Liver (tissue), 9 donors: Measurements from ENCODE around the gene MRPL52. TPM values are rescaled to one million over a fixed set of nuclear protein-coding genes. Genes with fewer than 3 reads are reported as not detected.

ENCODE experiments used
- DNase-seq: peaks from one replicate; pipeline ENCODE4 v3.0.0-alpha.2; 2017; ENCODE audit warnings: low spot score
- H3K27ac ChIP-seq, 2 donors: one replicate each; pipeline ENCODE4 v1.7.0; 2013; ENCODE audit warnings: inconsistent platforms in 2 of 2, low read length in 2 of 2, control low read depth in 1 of 2, low read depth in 1 of 2, mild to moderate bottlenecking in 1 of 2
- H3K27me3 ChIP-seq, 4 donors: one replicate each; pipeline versions ENCODE4 v1.6.1 to v1.7.0; 2013; ENCODE audit warnings: low read length in 3 of 4, inconsistent platforms in 1 of 4, mild to moderate bottlenecking in 1 of 4, moderate library complexity in 1 of 4; ENCODE audit not compliant: control insufficient read depth in 4 of 4, insufficient read depth in 4 of 4
- H3K36me3 ChIP-seq, 4 donors: one replicate each; pipeline versions ENCODE4 v1.6.1 to v1.7.0; 2013; ENCODE audit warnings: low read length in 3 of 4, mild to moderate bottlenecking in 3 of 4, low read depth in 1 of 4, moderate library complexity in 1 of 4; ENCODE audit not compliant: control insufficient read depth in 4 of 4, insufficient read depth in 3 of 4
- H3K4me1 ChIP-seq, 4 donors: one replicate each; pipeline versions ENCODE4 v1.6.1 to v1.7.0; 2013; ENCODE audit warnings: low read length in 3 of 4, mild to moderate bottlenecking in 3 of 4, moderate library complexity in 1 of 4; ENCODE audit not compliant: control insufficient read depth in 4 of 4, insufficient read depth in 4 of 4
- H3K4me3 ChIP-seq, 3 donors: one replicate each; pipeline versions ENCODE4 v1.6.1 to v1.7.0; 2013; ENCODE audit warnings: low read length in 3 of 3, control low read depth in 1 of 3, low read depth in 1 of 3, mild to moderate bottlenecking in 1 of 3
- H3K9ac ChIP-seq, 2 donors: one replicate each; pipeline ENCODE4 v1.7.0; 2013; ENCODE audit warnings: low read length in 2 of 2, mild to moderate bottlenecking in 2 of 2, moderate library complexity in 2 of 2, control low read depth in 1 of 2, low read depth in 1 of 2
- H3K9me3 ChIP-seq, 4 donors: one replicate each; pipeline versions ENCODE4 v1.6.1 to v1.7.0; 2013; ENCODE audit warnings: low read length in 3 of 4; ENCODE audit not compliant: control insufficient read depth in 4 of 4
- EGR1 ChIP-seq, 2 donors: IDR thresholded peaks; 2 replicates each; pipeline ENCODE4 v1.6.1; 2016 to 2018; ENCODE audit warnings: antibody characterized with exemption in 2 of 2, low read depth in 2 of 2
- FOXA1 ChIP-seq: IDR thresholded peaks from 2 replicates; pipeline ENCODE4 v1.6.1; 2016; ENCODE audit warnings: antibody characterized with exemption
- HNF4A ChIP-seq, 2 donors: conservative IDR thresholded peaks; 2 replicates each; pipeline ENCODE4 v1.6.1; 2016; ENCODE audit warnings: antibody characterized with exemption in 2 of 2, mild to moderate bottlenecking in 2 of 2
- RAD21 ChIP-seq, 2 donors: IDR thresholded peaks; 2 replicates each; pipeline ENCODE4 v1.6.1; 2016; ENCODE audit warnings: antibody characterized with exemption in 2 of 2, mild to moderate bottlenecking in 2 of 2
- RXRA ChIP-seq, 2 donors: IDR thresholded peaks; 2 replicates each; pipeline ENCODE4 v1.6.1; 2017 to 2018; ENCODE audit warnings: antibody characterized with exemption in 2 of 2, mild to moderate bottlenecking in 1 of 2
- TAF1 ChIP-seq: conservative IDR thresholded peaks from 2 replicates; pipeline ENCODE4 v1.6.1; 2016; ENCODE audit warnings: antibody characterized with exemption, mild to moderate bottlenecking
- YY1 ChIP-seq: IDR thresholded peaks from 2 replicates; pipeline ENCODE4 v1.6.1; 2016; ENCODE audit warnings: antibody characterized with exemption, mild to moderate bottlenecking
- WGBS: extraction: QIAGEN DNeasy Blood & Tissue Kit; methylation state at CpG from one replicate; pipeline ENCODE4 v1.1.7; 2013; 5-methylcytosine and 5-hydroxymethylcytosine counted together
- polyA plus RNA-seq, 2 donors: library from polyadenylated mRNA; stranded (reverse) in 1 of 2; unstranded in 1 of 2; fragments of 200-250 nt in 1 of 2; fragments of >200 nt in 1 of 2; fragmentation: Nextera tagmentation in 1 of 2; extraction: Ambion mirVana in 1 of 2; gene quantifications; one replicate each; pipeline versions ENCODE4 v1.2.1 to v1.2.3, GENCODE V29; 2013 to 2015
- total RNA-seq, 2 donors: library from RNA; depleted of rRNA; stranded (reverse); fragments of >200 nt; gene quantifications; one replicate each; pipeline ENCODE4 v1.2.3, GENCODE V29; 2014
- TF ChIP-seq, protein P1 (sequence below): IDR thresholded peaks from 2 replicates; pipeline ENCODE4 v1.6.1; 2016; ENCODE audit warnings: antibody characterized with exemption
- TF ChIP-seq, protein P2 (sequence below): IDR thresholded peaks from 2 replicates; pipeline ENCODE4 v1.6.1; 2016; ENCODE audit warnings: antibody characterized with exemption, mild to moderate bottlenecking
- TF ChIP-seq, protein P3 (sequence below): IDR thresholded peaks from 2 replicates; pipeline ENCODE4 v1.6.1; 2016; ENCODE audit warnings: antibody characterized with exemption
- donor health status: healthy.
- donor health status: healthy.
- donor health status: healthy.
- donor health status: healthy.
- donor health status: healthy.

The MRPL52 gene
- total and polyA plus RNA-seq, 4 donors = 9.1 to 142 (median 36.6) TPM

DNA sequence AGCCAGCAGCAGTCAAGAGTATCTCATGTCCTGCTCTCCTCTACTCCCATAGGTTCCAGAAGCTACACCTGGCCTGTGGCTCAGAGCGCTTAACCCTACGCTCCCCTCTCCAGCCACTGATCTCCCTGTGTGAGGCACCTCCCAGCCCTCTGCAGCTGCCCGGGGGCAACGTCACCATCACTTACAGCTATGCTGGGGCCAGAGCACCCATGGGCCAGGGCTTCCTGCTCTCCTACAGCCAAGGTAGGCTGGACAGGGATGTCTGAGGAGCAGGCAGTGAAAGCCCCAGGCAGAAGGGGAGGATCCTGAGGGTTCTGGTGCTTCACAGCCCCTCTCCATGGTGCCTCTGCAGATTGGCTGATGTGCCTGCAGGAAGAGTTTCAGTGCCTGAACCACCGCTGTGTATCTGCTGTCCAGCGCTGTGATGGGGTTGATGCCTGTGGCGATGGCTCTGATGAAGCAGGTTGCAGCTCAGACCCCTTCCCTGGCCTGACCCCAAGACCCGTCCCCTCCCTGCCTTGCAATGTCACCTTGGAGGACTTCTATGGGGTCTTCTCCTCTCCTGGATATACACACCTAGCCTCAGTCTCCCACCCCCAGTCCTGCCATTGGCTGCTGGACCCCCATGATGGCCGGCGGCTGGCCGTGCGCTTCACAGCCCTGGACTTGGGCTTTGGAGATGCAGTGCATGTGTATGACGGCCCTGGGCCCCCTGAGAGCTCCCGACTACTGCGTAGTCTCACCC, 45.5 kb downstream of the MRPL52 start:
- Histone ChIP-seq H3K27me3 (no peaks in the 10 kb centered on the region), H3K4me1 (peaks cover 2 to 15% (median 9%) of the 10 kb centered on the region in 4 donors), H3K9ac (no peak overlapping the region), H3K9me3 (no peaks in the 10 kb centered on the region), H3K27ac (no peak overlapping the region), H3K36me3 (peaks cover 8 to 54% (median 43%) of the 10 kb centered on the region in 4 donors), H3K4me3 (no peak overlapping the region)
- DNase-seq = no peak
- 97% methylated on average over 15 of the region's 15 CpGs for WGBS
- no peak for TF ChIP-seq TAF1
- TF ChIP-seq, protein P1, sequence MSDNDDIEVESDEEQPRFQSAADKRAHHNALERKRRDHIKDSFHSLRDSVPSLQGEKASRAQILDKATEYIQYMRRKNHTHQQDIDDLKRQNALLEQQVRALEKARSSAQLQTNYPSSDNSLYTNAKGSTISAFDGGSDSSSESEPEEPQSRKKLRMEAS = no peak
- no peak for TF ChIP-seq EGR1 (IDR thresholded peaks at IDR 0.05; ENCODE audit: low read depth in 2 of 2)
- TF ChIP-seq YY1 = no peak
- no peak for TF ChIP-seq FOXA1
- TF ChIP-seq HNF4A (conservative IDR thresholded peaks at IDR 0.05) = no peak
- TF ChIP-seq RXRA (IDR thresholded peaks at IDR 0.05) = no peak
- TF ChIP-seq RAD21 (IDR thresholded peaks at IDR 0.05) = no peak
- TF ChIP-seq, protein P2, sequence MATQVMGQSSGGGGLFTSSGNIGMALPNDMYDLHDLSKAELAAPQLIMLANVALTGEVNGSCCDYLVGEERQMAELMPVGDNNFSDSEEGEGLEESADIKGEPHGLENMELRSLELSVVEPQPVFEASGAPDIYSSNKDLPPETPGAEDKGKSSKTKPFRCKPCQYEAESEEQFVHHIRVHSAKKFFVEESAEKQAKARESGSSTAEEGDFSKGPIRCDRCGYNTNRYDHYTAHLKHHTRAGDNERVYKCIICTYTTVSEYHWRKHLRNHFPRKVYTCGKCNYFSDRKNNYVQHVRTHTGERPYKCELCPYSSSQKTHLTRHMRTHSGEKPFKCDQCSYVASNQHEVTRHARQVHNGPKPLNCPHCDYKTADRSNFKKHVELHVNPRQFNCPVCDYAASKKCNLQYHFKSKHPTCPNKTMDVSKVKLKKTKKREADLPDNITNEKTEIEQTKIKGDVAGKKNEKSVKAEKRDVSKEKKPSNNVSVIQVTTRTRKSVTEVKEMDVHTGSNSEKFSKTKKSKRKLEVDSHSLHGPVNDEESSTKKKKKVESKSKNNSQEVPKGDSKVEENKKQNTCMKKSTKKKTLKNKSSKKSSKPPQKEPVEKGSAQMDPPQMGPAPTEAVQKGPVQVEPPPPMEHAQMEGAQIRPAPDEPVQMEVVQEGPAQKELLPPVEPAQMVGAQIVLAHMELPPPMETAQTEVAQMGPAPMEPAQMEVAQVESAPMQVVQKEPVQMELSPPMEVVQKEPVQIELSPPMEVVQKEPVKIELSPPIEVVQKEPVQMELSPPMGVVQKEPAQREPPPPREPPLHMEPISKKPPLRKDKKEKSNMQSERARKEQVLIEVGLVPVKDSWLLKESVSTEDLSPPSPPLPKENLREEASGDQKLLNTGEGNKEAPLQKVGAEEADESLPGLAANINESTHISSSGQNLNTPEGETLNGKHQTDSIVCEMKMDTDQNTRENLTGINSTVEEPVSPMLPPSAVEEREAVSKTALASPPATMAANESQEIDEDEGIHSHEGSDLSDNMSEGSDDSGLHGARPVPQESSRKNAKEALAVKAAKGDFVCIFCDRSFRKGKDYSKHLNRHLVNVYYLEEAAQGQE = no peak

DNA sequence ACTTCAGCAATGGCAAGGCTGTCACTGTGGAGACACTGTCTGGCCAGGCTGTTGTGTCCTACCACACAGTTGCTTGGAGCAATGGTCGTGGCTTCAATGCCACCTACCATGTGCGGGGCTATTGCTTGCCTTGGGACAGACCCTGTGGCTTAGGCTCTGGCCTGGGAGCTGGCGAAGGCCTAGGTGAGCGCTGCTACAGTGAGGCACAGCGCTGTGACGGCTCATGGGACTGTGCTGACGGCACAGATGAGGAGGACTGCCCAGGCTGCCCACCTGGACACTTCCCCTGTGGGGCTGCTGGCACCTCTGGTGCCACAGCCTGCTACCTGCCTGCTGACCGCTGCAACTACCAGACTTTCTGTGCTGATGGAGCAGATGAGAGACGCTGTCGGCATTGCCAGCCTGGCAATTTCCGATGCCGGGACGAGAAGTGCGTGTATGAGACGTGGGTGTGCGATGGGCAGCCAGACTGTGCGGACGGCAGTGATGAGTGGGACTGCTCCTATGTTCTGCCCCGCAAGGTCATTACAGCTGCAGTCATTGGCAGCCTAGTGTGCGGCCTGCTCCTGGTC, 46.1 kb downstream of the MRPL52 start:
- TF ChIP-seq, protein P2 = no peak
- TF ChIP-seq, protein P3, sequence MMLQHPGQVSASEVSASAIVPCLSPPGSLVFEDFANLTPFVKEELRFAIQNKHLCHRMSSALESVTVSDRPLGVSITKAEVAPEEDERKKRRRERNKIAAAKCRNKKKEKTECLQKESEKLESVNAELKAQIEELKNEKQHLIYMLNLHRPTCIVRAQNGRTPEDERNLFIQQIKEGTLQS = no peak
- TF ChIP-seq, protein P1 = no peak
- no peak for TF ChIP-seq HNF4A (conservative IDR thresholded peaks at IDR 0.05)
- DNase-seq = no peak
- no peak overlapping the region for H3K27ac ChIP-seq
- H3K9ac ChIP-seq = no peak overlapping the region
- H3K27me3 ChIP-seq = no peaks in the 10 kb centered on the region
- H3K36me3 ChIP-seq = peaks cover 8 to 54% (median 43%) of the 10 kb centered on the region in 4 donors
- H3K4me3 ChIP-seq = no peak overlapping the region
- 98% methylated on average over 20 of the region's 20 CpGs for WGBS
- no peaks in the 10 kb centered on the region for H3K9me3 ChIP-seq
- H3K4me1 ChIP-seq = peaks cover 0 to 9% (median 6%) of the 10 kb centered on the region in 4 donors
